HG02610 (cell line): ENCODE data around the gene CNTNAP2.

Experiments
- ATAC-seq: cut with Tn5 transposase; IDR thresholded peaks from one replicate; pipeline ENCODE4 v1.9.1; 2021; ENCODE audit warnings: mild to moderate bottlenecking, moderate library complexity; ENCODE audit not compliant: unreplicated experiment

The CNTNAP2 gene

GRCh38 chr7:148148456-148148855 is 2031.9 kb downstream of the CNTNAP2 start:
- ATAC-seq, result no peak

GRCh38 chr7:148149730-148150129 is 2033.1 kb downstream of the CNTNAP2 start:
- no peak for ATAC-seq

- no peak for ATAC-seq
Measured at GRCh38 chr7:148151778-148152177, 2035.2 kb downstream of the CNTNAP2 start.

GRCh38 chr7:148153616-148154284 is 2037.1 kb downstream of the CNTNAP2 start:
- no peak for ATAC-seq

GRCh38 chr7:148155000-148155399 is 2038.4 kb downstream of the CNTNAP2 start:
- ATAC-seq, result no peak

- ATAC-seq, result no peak
Measured at GRCh38 chr7:148155826-148156225, 2039.2 kb downstream of the CNTNAP2 start.

GRCh38 chr7:148156233-148156632 is 2039.6 kb downstream of the CNTNAP2 start:
- no peak for ATAC-seq

GRCh38 chr7:148159331-148159730 is 2042.7 kb downstream of the CNTNAP2 start:
- ATAC-seq, result no peak

GRCh38 chr7:148161776-148162175 is 2045.2 kb downstream of the CNTNAP2 start:
- ATAC-seq, result no peak

GRCh38 chr7:148162808-148163207 is 2046.2 kb downstream of the CNTNAP2 start:
- ATAC-seq, result no peak

GRCh38 chr7:148163246-148163645 is 2046.6 kb downstream of the CNTNAP2 start:
- ATAC-seq, result no peak

- ATAC-seq, result no peak
Measured at GRCh38 chr7:148172920-148173319, 2056.3 kb downstream of the CNTNAP2 start.

- ATAC-seq, result no peak
Measured at GRCh38 chr7:148173369-148173768, 2056.8 kb downstream of the CNTNAP2 start.

GRCh38 chr7:148174376-148174775 is 2057.8 kb downstream of the CNTNAP2 start:
- ATAC-seq, result no peak

GRCh38 chr7:148175512-148175911 is 2058.9 kb downstream of the CNTNAP2 start:
- ATAC-seq, result no peak

- no peak for ATAC-seq
Measured at GRCh38 chr7:148177972-148178371, 2061.4 kb downstream of the CNTNAP2 start.

GRCh38 chr7:148180075-148180474 is 2063.5 kb downstream of the CNTNAP2 start:
- ATAC-seq, result no peak

GRCh38 chr7:148182264-148182663 is 2065.7 kb downstream of the CNTNAP2 start:
- no peak for ATAC-seq

GRCh38 chr7:148185041-148185440 is 2068.4 kb downstream of the CNTNAP2 start:
- ATAC-seq, result no peak

- no peak for ATAC-seq
Measured at GRCh38 chr7:148187471-148187870, 2070.9 kb downstream of the CNTNAP2 start.

- ATAC-seq, result no peak
Measured at GRCh38 chr7:148191391-148192065, 2074.9 kb downstream of the CNTNAP2 start.

- ATAC-seq, result no peak
Measured at GRCh38 chr7:148192491-148192890, 2075.9 kb downstream of the CNTNAP2 start.

- ATAC-seq, result no peak
Measured at GRCh38 chr7:148201992-148202391, 2085.4 kb downstream of the CNTNAP2 start.
